ENCODE data around the gene SCN2A. TPM values are rescaled to one million over a fixed set of nuclear protein-coding genes. Genes with fewer than 3 reads are reported as not detected.
A peak's percentile ranks its signal among the peaks of the same experiment; 100 is the strongest.
"Not testable (repeated sequence)": the region's sequence is repeated elsewhere in the genome, so short reads cannot be mapped to it uniquely, and the experiment has no call there.

SCN2A gene
- total RNA-seq, 1 donor from 2014 or later = 0.39 TPM

- H3K27ac Mint-ChIP-seq (ENCODE audit: unreplicated experiment) = no peak overlapping the region
- no peak overlapping the region for H3K4me3 Mint-ChIP-seq (ENCODE audit: unreplicated experiment)
- no peaks in the 10 kb centered on the region for H3K27me3 Mint-ChIP-seq (ENCODE audit: unreplicated experiment)
- TF ChIP-seq, protein P1, sequence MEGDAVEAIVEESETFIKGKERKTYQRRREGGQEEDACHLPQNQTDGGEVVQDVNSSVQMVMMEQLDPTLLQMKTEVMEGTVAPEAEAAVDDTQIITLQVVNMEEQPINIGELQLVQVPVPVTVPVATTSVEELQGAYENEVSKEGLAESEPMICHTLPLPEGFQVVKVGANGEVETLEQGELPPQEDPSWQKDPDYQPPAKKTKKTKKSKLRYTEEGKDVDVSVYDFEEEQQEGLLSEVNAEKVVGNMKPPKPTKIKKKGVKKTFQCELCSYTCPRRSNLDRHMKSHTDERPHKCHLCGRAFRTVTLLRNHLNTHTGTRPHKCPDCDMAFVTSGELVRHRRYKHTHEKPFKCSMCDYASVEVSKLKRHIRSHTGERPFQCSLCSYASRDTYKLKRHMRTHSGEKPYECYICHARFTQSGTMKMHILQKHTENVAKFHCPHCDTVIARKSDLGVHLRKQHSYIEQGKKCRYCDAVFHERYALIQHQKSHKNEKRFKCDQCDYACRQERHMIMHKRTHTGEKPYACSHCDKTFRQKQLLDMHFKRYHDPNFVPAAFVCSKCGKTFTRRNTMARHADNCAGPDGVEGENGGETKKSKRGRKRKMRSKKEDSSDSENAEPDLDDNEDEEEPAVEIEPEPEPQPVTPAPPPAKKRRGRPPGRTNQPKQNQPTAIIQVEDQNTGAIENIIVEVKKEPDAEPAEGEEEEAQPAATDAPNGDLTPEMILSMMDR (IDR thresholded peaks at IDR 0.05; ENCODE audit: partially characterized antibody, unreplicated experiment) = no peak
- DNase-seq = no peak
- no peaks in the 10 kb centered on the region for H3K9me3 Mint-ChIP-seq (ENCODE audit: unreplicated experiment)
- H3K4me1 Mint-ChIP-seq (ENCODE audit: low read depth, unreplicated experiment) = no peaks in the 10 kb centered on the region
- no peaks in the 10 kb centered on the region for H3K36me3 Mint-ChIP-seq (ENCODE audit: unreplicated experiment)
Observed at GRCh38 chr2:165382362-165382761, 143.1 kb downstream of the SCN2A start.

- Mint-ChIP-seq H3K4me1 (ENCODE audit: low read depth, unreplicated experiment) (no peaks in the 10 kb centered on the region), H3K4me3 (ENCODE audit: unreplicated experiment) (no peak overlapping the region), H3K36me3 (ENCODE audit: unreplicated experiment) (no peaks in the 10 kb centered on the region), H3K9me3 (ENCODE audit: unreplicated experiment) (no peaks in the 10 kb centered on the region), H3K27me3 (ENCODE audit: unreplicated experiment) (no peaks in the 10 kb centered on the region), H3K27ac (ENCODE audit: unreplicated experiment) (no peak overlapping the region)
- TF ChIP-seq, protein P1 (IDR thresholded peaks at IDR 0.05; ENCODE audit: partially characterized antibody, unreplicated experiment) = no peak
- DNase-seq = no peak
Observed at GRCh38 chr2:165390875-165391274, 151.7 kb downstream of the SCN2A start.

DNA sequence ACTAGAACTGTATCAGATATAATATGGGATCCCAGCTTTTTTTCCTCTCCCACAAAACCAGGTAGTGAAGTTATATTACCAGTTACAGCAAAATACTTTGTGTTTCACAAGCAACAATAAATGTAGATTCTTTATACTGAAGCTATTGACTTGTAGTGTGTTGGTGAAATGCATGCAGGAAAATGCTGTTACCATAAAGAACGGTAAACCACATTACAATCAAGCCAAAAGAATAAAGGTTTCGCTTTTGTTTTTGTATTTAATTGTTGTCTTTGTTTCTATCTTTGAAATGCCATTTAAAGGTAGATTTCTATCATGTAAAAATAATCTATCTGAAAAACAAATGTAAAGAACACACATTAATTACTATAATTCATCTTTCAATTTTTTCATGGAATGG, 152.6 kb downstream of the SCN2A start:
- H3K4me1 Mint-ChIP-seq (ENCODE audit: low read depth, unreplicated experiment) = no peaks in the 10 kb centered on the region
- H3K4me3 Mint-ChIP-seq (ENCODE audit: unreplicated experiment) = no peak overlapping the region
- no peak for DNase-seq
- no peak overlapping the region for H3K27ac Mint-ChIP-seq (ENCODE audit: unreplicated experiment)
- no peaks in the 10 kb centered on the region for H3K9me3 Mint-ChIP-seq (ENCODE audit: unreplicated experiment)
- no peaks in the 10 kb centered on the region for H3K36me3 Mint-ChIP-seq (ENCODE audit: unreplicated experiment)
- TF ChIP-seq, protein P1 (IDR thresholded peaks at IDR 0.05; ENCODE audit: partially characterized antibody, unreplicated experiment) = no peak
- no peaks in the 10 kb centered on the region for H3K27me3 Mint-ChIP-seq (ENCODE audit: unreplicated experiment)

- H3K36me3 Mint-ChIP-seq (ENCODE audit: unreplicated experiment); H3K27ac Mint-ChIP-seq (ENCODE audit: unreplicated experiment); H3K9me3 Mint-ChIP-seq (ENCODE audit: unreplicated experiment); H3K4me3 Mint-ChIP-seq (ENCODE audit: unreplicated experiment); DNase-seq; H3K27me3 Mint-ChIP-seq (ENCODE audit: unreplicated experiment); H3K4me1 Mint-ChIP-seq (ENCODE audit: low read depth, unreplicated experiment): not testable (repeated sequence)
Observed at GRCh38 chr2:165398603-165399002, 159.4 kb downstream of the SCN2A start.

DNA sequence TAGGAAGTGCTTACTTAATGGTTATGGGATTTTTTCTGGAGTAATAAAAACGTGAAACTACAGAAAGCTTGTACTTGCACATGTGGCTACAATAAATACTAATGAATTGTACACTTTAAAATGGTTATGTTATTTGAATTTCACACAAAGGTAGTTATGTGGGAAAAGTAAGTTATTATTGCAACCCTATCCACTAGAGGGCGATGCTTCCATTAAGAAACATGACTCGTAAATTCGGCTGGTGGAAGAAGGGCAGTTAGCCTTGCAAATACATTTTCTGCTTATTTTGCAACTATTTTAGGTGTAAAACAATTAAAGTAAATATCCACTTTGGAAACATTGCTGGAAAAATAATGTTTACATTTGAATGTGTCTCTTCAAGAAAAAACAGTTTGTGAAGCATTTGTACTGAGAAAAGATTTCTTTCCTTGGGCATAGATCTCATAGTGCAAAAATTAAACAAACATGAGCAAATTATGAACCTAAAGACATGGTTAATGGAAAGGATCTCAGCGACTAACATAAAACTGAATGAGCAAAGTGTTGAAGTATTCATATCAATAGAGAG, 162.2 kb downstream of the SCN2A start:
- no peak for DNase-seq
- H3K9me3 Mint-ChIP-seq (ENCODE audit: unreplicated experiment) = no peaks in the 10 kb centered on the region
- H3K27ac Mint-ChIP-seq (ENCODE audit: unreplicated experiment) = no peak overlapping the region
- TF ChIP-seq, protein P1 (IDR thresholded peaks at IDR 0.05; ENCODE audit: partially characterized antibody, unreplicated experiment) = peak; percentile 87
- no peak overlapping the region for H3K4me3 Mint-ChIP-seq (ENCODE audit: unreplicated experiment)
- peaks cover 3% of the 10 kb centered on the region for H3K27me3 Mint-ChIP-seq (ENCODE audit: unreplicated experiment)
- peaks cover 3% of the 10 kb centered on the region for H3K4me1 Mint-ChIP-seq (ENCODE audit: low read depth, unreplicated experiment)
- H3K36me3 Mint-ChIP-seq (ENCODE audit: unreplicated experiment) = no peaks in the 10 kb centered on the region
